DMS114 treated with DMSO at 0.1 percent for 48 hours (cell line): ENCODE measurements around the gene TRMT10C.
A peak's percentile ranks its signal among the peaks of the same experiment; 100 is the strongest.
"Not testable (repeated sequence)": the region's sequence is repeated elsewhere in the genome, so short reads cannot be mapped to it uniquely, and the experiment has no call there.

Source experiments
- DNase-seq: peaks from one replicate; lab custom pipeline; 2025; ENCODE audit not compliant: unreplicated experiment; lab: John Stamatoyannopoulos, UW

TRMT10C gene

GRCh38 chr3:101561630-101562328, at the start of gene TRMT10C:
Gene TRMT10C, plus strand, starts transcription at chr3:101561868. Its CDS starts 2,914 bp downstream, at chr3:101564782.
- DNase-seq, result peak; percentile 84

- DNase-seq, result no peak
These were observed 49.3 kb upstream of the TRMT10C start for GRCh38 chr3:101512396-101512645.

- DNase-seq, result peak; percentile 85
These were observed 48.8 kb upstream of the TRMT10C start, which contains the start of gene SENP7 for GRCh38 chr3:101512646-101513418. Gene SENP7, minus strand, starts transcription at chr3:101513212. Its CDS starts 82 bp downstream, at chr3:101513130.

- DNase-seq, result peak; percentile 85
These were observed 48.2 kb upstream of the TRMT10C start for GRCh38 chr3:101513419-101513986.

- DNase-seq, result no peak
These were observed 43.2 kb upstream of the TRMT10C start for GRCh38 chr3:101518421-101518871.

GRCh38 chr3:101519685-101520365, 41.8 kb upstream of the TRMT10C start:
- DNase-seq, result no peak

- no peak for DNase-seq
These were observed 40.4 kb upstream of the TRMT10C start for GRCh38 chr3:101521211-101521701.

GRCh38 chr3:101527441-101527840, 34.2 kb upstream of the TRMT10C start:
- no peak for DNase-seq

GRCh38 chr3:101527906-101528305, 33.8 kb upstream of the TRMT10C start:
- no peak for DNase-seq

GRCh38 chr3:101529816-101530685, 31.6 kb upstream of the TRMT10C start:
- no peak for DNase-seq

- no peak for DNase-seq
These were observed 31.0 kb upstream of the TRMT10C start for GRCh38 chr3:101530686-101531047.

- no peak for DNase-seq
These were observed 30.1 kb upstream of the TRMT10C start for GRCh38 chr3:101531473-101532086.

- DNase-seq, result no peak
These were observed 28.7 kb upstream of the TRMT10C start for GRCh38 chr3:101532783-101533602.

GRCh38 chr3:101533603-101533968, 28.1 kb upstream of the TRMT10C start:
- DNase-seq, result no peak

- DNase-seq, result no peak
These were observed 26.4 kb upstream of the TRMT10C start for GRCh38 chr3:101535221-101535620.

GRCh38 chr3:101536266-101536665, 25.4 kb upstream of the TRMT10C start:
- no peak for DNase-seq

GRCh38 chr3:101536955-101537354, 24.7 kb upstream of the TRMT10C start:
- not testable (repeated sequence) for DNase-seq

GRCh38 chr3:101542957-101543356, 18.7 kb upstream of the TRMT10C start:
- no peak for DNase-seq

GRCh38 chr3:101544161-101544850, 17.4 kb upstream of the TRMT10C start:
- no peak for DNase-seq
